Measurements from ENCODE around the gene FAM187B.
A peak's percentile ranks its signal among the peaks of the same experiment; 100 is the strongest.

The FAM187B gene

GRCh38 chr19:35228177-35228930, at the start of gene FAM187B:
FAM187B (minus strand) TSS chr19:35228739; CDS start chr19:35228680, 59 bp downstream.
- DNase-seq = no peak

GRCh38 chr19:35276706-35277281, 48.3 kb upstream of the FAM187B start:
- no peak for DNase-seq

- no peak for DNase-seq
These were observed 45.8 kb upstream of the FAM187B start for GRCh38 chr19:35274323-35274722.

- no peak for DNase-seq
These were observed 45.2 kb upstream of the FAM187B start for GRCh38 chr19:35273686-35274259.

GRCh38 chr19:35272954-35273649, 44.6 kb upstream of the FAM187B start:
- DNase-seq = no peak

- no peak for DNase-seq
These were observed 43.7 kb upstream of the FAM187B start for GRCh38 chr19:35272122-35272719.

GRCh38 chr19:35271546-35271945, 43.0 kb upstream of the FAM187B start:
- DNase-seq = no peak

GRCh38 chr19:35270381-35270811, 41.9 kb upstream of the FAM187B start:
- no peak for DNase-seq

- peak; percentile 83 for DNase-seq
These were observed 41.0 kb upstream of the FAM187B start for GRCh38 chr19:35269438-35270117.

- DNase-seq = peak; percentile 68
These were observed 40.2 kb upstream of the FAM187B start, which contains the start of gene USF2 for GRCh38 chr19:35268536-35269437. USF2 (plus strand) TSS chr19:35268962; CDS start chr19:35269102, 140 bp downstream.

GRCh38 chr19:35267818-35268535, 39.4 kb upstream of the FAM187B start:
- DNase-seq = peak; percentile 85

- peak; percentile 37 for DNase-seq
These were observed 38.8 kb upstream of the FAM187B start for GRCh38 chr19:35267353-35267817.

GRCh38 chr19:35266520-35267352, 38.2 kb upstream of the FAM187B start:
- DNase-seq = no peak

- no peak for DNase-seq
These were observed 37.5 kb upstream of the FAM187B start for GRCh38 chr19:35265900-35266519.

- no peak for DNase-seq
These were observed 36.8 kb upstream of the FAM187B start for GRCh38 chr19:35265126-35265899.

GRCh38 chr19:35264268-35265125, 36.0 kb upstream of the FAM187B start:
- DNase-seq = no peak

GRCh38 chr19:35262101-35262761, 33.7 kb upstream of the FAM187B start:
- no peak for DNase-seq

Measured in activated CD4-positive, alpha-beta T cell treated with anti-CD3 and anti-CD28 coated beads, Interleukin-10, Interleukin-2, amounts not matched to agents 100 ng/mL and 50 ng/mL, durations not matched to agents 16 hours and 8 hours (primary cell).